COLO668 (cell line): ENCODE data around the gene SH3BP1.
A peak's percentile ranks its signal among the peaks of the same experiment; 100 is the strongest.
"Not testable (repeated sequence)": the region's sequence is repeated elsewhere in the genome, so short reads cannot be mapped to it uniquely, and the experiment has no call there.

Experiments
- DNase-seq: peaks from one replicate; lab custom pipeline; 2025; ENCODE audit not compliant: unreplicated experiment; lab: John Stamatoyannopoulos, UW

Gene SH3BP1, protein sequence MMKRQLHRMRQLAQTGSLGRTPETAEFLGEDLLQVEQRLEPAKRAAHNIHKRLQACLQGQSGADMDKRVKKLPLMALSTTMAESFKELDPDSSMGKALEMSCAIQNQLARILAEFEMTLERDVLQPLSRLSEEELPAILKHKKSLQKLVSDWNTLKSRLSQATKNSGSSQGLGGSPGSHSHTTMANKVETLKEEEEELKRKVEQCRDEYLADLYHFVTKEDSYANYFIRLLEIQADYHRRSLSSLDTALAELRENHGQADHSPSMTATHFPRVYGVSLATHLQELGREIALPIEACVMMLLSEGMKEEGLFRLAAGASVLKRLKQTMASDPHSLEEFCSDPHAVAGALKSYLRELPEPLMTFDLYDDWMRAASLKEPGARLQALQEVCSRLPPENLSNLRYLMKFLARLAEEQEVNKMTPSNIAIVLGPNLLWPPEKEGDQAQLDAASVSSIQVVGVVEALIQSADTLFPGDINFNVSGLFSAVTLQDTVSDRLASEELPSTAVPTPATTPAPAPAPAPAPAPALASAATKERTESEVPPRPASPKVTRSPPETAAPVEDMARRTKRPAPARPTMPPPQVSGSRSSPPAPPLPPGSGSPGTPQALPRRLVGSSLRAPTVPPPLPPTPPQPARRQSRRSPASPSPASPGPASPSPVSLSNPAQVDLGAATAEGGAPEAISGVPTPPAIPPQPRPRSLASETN

DNA sequence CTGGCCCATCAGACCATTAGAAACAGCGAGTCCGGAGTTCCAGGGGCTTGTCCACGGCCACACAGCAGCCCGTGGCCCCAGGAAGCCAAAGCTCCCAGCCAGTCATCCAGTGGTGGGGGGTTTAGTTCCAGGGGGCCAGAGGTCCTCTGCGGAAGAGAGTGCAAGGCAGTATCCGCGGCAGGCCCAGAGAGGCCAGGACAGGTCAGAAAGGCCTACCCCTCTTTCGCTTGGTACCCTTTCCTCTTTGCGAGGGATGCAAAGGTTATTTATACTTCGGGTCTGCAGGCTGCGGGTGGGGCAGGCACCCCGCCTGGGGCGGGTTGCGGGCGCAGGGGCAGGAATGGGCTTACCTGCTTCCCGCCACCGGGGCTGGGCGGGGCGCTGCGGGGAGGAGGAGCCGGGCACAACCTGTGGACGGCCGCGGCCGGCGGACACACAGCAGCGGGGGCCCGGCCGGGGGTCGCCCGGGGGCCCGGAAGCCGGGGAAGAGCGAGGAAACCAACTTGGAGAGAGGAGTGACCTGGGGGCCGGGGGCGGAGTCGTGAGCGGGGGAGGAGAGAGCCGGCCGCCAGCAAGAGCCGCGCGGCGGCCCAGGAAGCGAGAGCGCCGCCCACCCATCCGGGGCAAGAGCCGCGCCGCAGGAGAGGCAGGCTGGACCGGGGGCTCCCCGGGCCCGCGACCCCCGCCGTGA is at the start of gene SH3BP1:
SH3BP1 (plus strand) TSS at position 600 of the 691 bp plus-strand sequence. CDS start 119 bp downstream, outside the sequence.
- DNase-seq, result peak; percentile 66

DNA sequence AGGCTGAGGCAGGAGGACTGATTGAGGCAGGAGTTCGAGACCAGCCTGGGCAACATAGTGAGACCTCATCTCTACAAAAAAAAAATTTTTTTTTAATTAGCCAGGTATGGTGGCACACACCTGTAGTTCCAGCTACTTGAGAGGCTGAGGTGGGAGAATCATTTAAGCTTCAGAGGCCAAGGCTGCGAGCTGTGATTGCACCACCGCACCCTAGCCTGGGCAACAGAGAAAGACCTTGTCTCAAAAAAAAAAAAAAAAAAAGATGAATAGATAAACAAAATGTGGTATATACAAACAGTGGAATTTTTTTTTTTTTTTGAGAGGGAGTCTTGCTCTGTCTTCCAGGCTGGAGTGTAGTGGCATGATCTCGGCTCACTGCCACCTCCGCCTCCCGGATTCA is 48.4 kb upstream of the SH3BP1 start:
- DNase-seq, result not testable (repeated sequence)

DNA sequence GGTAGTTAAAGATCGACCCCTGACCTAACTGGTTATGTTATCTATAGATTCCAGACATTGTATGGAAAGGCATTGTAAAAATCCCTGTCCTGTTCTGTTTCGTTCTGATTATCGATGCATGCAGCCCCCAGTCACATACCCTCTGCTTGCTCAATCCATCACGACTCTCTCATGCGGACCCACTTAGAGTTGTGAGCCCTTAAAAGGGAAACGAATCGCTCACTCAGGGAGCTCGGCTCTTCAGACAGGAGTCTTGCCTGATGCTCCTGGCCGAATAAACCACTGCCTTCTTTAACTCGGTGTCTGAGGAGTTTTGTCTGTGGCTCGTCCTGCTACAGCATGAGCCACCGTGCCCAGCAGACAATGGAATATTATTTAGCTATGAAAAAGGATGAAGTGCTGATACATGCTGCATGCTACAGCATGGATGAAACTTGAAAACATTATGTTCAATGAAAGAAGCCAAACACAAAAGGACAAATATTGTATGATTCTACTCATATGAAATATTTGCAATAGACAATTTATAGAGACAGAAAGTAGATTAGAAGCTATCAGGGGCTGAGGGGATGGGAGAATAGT is 47.6 kb upstream of the SH3BP1 start:
- no peak for DNase-seq

DNA sequence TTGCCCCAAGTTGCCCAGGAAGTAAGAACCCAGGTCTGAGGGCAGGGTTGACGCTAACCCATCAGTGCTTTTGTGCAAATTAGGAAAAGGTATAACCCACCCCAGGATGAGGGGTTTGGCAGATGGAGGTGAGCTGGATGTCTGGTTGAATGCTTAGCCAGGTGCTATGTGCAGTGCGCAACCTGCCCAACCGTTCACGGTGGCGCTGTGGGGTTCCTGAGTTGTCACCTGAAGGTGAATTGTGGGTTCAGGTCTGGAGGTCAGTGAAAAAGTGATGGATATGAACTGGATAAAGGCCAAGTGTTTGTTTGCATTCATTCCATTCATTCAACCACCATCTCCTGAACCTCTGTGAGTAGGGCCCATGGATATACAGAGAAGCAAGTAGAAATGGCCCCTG is 45.2 kb upstream of the SH3BP1 start:
- DNase-seq, result peak; percentile 19

DNA sequence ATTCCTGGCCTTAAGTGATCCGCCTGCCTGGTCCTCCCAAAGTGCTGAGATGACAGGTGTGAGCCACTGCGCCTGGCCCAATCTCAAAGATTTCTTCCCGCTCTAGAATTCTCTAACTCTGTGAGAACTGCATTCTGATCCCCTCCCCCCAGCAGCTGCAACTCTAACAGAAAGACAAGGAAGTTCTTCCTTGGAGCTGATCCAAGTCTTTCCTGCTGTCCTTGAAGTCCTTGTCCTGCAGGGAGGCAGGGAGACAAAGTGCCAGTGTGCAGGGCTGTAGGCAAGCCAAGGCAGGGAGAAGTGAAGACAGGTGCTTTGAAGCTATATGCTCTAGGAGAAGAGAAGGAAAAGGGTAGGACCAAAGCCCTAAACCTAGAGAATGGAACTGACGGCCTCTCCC is 40.3 kb upstream of the SH3BP1 start:
- DNase-seq, result no peak

DNA sequence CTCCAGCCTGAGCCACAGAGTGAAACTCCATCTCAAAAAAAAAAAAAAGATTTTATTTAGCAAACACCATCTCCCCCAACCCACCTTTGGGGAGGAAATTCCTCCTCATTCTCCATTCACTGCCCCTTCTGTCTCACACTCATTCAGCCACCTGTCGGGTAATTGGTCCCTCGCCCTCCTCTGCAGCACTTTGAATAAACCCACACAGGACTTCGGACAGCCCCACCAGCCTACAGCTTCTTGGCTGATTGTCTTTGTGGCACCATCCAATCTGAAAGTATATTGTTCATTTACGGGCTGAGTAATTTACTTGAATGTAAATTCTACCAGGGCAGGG is 38.3 kb upstream of the SH3BP1 start:
- no peak for DNase-seq

DNA sequence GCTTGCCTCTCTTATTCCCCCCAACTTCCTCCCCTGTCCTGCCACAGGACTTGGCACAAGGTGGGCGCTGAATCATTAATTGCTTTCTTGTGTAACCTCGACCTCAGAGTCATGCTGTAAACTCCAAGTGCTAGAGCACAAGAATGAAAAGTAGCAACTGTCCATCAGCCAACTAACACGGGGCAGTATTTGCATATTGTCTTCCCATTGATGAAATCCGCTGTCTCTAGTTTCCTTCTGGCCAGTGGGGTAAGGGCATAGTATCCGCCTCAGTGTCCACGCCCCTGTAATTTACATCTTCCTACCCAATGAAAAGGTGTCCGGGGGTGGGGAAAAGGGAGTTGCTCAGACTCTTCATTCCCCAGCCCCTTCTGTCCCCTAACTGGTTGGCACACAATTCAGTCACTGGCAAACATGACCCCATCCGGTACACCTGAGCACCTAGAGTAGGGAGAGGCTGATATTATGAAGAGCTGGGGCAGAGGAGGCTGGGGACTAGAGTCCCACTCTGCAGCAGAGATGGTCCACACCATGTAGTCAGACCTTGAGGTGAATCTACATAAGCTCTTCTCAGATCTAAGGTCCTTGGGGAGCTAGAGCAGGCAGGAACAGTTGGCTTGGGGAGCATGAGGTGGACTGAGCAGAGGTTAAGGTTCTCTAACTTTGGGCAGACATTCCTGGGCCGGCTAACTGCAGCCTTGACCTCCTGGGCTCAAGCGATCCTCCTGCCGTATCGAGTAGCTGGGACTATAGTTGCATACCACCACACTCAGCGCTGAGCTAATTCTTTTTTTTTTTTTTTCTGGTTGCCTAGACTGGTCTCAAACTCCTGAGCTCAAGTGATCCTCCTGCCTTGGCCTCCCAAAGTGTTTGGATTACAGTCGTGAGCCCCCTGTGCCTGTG is 37.7 kb upstream of the SH3BP1 start:
- DNase-seq, result no peak

DNA sequence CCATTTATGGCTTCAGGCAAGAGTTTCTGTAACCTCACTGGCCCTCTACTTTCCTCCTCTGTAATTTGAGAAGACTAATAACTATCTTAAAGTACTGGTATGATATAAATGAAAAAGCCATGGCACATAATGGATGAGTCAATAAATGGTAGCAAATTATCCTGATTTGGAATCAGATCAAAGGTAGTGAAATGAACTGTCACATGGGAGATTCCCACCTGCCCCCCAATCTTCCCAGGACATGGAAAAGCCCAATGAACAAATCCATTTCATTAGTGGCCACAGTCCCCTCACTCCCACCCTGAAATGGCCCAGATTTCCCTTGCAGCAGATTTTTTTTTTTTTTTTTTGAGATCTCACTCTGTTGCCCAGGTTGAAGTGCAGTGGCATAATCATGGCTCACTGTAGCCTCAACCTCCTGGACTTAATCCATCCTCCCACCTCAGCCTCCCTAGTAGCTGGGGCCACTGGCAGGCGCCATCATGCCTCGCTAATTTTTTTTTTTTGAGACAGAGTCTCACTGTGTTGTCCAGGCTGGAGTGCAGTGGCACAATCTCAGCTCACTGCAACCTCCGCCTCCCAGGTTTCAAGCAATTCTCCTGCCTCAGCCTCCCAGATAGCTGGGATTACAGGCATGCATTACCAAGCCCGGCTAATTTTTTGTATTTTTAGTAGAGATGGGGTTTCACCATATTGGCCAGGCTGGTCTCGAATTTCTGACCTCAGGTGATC is 36.8 kb upstream of the SH3BP1 start:
- not testable (repeated sequence) for DNase-seq

DNA sequence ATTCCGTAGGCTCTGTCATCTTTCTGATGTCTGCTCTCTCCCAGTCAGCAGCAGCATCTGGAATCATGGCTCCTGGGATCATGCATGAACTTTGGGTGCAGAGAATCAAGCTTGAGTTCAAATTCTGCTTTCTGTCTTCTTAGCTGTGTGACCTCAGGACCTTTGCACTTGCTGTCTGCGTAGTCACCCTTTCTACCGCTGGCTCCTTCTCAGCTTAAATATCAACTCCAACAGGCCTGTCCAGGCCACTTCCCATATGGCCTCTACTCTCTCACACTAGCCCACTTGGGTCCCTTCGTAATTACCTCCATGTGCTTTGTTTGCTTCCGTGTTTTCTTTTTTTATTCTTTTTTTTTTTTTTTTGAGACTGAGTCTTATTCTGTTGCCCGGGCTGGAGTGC is 35.4 kb upstream of the SH3BP1 start:
- no peak for DNase-seq

DNA sequence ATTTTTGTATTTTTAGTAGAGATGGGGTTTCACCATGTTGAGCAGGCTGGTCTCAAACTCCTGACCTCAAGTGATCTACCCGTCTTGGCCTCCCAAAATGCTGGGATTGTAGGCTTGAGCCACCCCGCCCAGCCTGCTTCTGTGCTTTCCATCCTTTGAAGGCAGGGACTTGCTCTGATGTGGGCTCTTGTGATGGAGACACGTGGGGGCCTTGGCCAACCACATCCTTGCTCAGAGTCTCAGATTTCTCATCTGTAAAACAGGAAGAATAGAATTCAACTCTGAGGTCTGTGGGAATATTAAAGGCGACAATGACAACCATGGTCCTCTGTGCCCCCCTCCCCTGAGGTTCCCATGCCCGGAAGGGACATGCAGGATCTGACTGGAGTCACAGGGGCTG is 34.6 kb upstream of the SH3BP1 start:
- no peak for DNase-seq

DNA sequence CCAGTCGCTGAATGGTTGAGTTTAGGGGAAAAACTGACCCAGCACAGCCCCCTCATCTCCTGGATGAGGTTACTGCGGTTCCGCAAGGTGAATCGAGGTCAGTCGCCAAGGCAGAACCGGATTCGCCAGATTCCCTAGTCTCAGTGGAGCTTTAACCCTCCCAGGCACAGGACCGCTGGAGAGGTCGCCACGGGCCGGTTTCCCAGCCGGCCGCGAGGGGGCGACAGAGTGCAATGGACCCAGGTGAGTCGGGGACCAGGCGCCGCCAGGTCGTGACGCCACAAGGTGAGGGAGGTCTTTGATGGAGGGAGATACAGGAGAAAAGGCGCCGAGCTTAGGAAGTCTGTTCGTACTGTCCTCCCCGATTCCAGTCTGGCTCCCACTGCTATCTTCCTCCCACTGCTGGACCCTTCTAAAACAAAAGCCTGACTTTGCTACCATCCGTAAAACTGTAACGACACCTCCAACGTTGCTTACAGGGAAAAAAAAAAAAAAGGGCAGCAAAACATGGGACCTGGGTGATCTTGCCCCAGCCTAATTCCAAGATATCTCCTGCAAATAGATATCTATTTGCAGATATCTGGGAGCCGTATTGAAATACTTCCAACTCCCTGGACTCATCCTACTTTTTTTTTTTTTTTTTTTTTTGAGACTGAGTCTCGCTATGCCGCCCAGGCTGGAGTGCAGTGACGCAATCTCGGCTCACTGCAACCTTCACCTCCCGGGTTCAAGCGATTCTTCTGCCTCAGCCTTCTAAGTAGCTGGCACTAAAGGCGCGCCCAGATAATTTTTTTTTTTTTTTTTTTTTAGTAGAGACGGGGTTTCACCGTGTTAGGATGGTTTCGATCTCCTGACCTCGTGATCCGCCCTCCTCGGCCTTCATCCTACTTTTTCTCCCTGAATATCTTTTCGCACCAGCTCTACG is 32.2 kb upstream of the SH3BP1 start:
- peak; percentile 94 for DNase-seq

DNA sequence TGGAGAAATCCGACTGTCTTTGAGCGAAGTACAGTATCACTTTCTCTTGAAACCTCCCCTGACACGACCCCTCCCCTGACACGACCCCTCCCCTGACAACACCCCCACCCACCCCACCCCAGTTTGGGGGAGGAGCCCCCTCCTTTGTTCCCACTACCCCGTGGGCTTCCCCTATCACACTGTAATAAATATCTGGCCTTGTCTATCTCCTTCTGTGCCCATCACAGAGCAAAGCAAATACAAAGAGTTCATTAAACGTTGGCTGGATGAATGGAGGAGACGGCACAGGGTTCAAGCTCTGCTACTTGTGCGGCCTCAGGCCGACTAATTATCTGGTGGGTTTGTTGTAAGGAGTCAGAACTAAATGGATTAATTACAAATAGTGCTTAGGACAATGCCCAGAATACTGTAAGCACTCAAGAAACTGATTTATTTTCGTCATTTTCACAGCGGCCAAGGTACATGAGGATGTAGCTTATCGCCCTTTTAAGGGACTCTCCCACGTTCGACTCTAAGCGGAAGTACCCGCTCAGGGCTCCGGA is 31.5 kb upstream of the SH3BP1 start:
- DNase-seq, result no peak

DNA sequence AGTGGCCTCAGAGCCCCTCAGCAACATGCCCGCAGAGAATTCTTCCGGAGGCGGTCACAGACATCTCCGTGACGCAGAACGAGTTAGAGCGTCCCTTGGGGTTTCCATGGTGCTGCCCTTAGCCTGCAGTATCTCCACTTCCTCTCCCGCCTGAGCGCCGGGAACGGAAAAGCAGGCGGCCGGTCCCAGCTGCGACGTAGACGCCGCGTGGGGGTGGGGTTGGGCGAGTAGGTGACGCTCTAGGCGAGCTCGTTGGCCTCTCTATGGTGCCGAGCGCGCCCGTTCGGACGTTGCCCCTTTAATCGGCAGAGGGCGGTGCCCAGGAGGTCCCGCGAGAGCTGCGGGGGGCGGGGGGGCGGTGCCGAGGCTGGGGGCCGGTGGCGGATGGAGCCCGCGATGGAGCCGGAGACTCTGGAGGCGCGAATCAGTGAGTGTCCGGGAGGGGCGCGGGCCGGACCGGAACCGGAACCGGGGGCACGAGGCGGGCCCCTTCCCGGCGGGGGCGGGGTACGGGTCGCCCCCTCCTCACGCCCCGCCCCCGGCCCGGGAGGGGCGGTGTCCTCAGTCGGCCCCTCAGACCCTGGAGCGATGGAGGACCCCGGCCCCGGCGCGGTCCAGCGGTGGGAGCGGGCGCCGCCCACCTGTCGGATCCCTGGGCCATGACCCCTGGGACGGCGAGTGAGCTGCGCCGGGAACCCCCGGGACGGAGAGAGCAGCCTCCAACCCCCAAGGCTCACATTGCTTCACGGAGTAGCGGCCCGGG is 30.8 kb upstream of the SH3BP1 start, which contains the start of gene GGA1:
GGA1 (plus strand) TSS at position 358 of the 763 bp plus-strand sequence; CDS start at position 385, 27 bp downstream.
- DNase-seq, result peak; percentile 96

DNA sequence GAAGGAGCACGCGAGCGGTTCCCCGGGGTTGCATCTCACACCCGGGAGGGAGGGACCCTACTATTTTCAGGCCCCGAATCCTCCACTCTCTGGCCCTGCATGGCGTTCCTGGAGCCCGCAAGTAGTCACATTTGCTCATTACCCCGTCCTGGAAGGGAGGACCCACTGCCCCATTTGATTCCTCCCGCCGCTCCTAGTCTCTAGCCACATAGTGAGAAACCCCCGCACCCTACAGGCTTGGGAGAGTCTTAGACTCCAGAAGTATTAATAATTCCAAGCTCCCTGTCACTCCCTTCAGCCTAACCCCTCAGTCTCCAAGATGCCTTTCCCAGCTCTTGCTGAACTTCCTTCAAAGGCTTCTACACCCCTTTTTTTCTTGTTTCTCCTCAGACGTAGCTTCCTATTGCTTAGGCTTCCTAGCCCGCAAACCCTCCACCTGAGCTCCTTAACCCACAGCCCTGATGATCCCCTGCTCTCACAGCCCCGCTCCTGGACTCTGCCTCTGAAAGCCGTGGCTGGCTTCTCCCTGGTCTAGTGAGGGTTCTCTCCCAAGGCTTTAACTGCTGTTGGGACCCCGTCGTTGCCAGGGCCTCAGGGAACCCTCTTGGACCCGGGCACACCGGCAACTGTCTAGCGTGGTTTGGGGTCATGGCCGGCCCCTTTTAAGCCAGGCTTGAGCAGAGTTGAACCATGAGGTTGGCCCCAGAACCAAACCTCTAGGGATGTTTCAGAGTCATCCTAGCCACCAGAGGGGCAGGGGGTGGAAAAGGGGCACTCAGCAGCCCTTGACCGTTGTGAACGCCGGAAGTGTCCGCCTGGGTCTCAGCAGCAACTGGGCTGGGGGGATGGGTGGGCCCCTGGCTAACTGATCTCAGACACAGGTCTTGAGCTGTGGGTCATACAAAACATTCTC is 30.0 kb upstream of the SH3BP1 start:
- no peak for DNase-seq

DNA sequence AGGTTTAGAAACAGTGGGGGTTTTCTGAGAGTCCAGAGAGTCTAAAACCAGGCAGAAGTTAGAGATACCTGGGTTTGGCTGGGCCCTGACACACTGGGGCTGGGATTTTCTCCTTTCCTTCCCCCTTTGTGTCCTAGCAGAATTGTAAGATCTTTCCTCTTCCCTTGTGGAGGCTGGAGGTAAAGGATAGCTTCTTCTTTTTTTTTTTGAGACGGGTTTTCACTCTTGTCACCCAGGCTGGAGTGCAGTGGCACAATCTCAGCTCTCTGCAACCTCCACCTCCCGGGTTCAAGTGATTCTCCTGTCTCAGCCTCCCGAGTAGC is 29.4 kb upstream of the SH3BP1 start:
- not testable (repeated sequence) for DNase-seq

DNA sequence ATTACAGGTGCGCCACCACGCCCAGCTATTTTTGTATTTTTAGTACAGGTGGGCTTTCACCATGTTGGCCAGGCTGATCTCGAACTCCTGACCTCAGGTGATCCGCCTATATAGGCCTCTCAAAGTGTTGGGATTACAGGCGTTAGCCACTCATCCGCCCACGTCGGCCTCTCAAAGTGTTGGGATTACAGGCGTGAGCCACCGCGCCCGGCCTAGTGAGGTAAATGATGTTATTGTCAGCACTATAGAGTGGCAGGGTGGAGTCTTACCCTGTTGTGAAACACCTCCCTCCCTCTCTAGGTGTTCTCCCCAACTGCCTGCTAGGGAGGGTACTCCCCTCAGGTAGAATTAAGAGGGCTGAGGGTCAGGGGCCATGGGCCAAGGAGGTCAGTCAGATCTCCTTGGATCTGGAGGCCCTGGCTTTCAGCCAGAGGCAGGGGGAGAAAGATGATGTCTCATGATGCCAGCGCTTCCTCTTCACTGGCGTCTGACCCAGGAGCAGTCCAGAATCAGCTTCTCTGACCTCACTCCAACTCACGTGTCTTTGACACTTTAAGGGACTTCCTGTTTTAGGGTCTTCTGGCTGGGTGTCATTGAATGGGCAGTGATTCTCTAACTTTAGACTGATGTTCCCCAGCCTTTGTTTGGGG is 28.9 kb upstream of the SH3BP1 start:
- no peak for DNase-seq
